K562 (cell line): Measurements from ENCODE around the gene CCL13. TPM values are rescaled to one million over a fixed set of nuclear protein-coding genes. Genes with fewer than 3 reads are reported as not detected.

ENCODE experiments used
- ARNT ChIP-seq, 2 experiments: fragments of 450-650 bp; IDR thresholded peaks; 2 replicates each; pipeline ENCODE4 v1.6.1; 2016; ENCODE audit warnings: mild to moderate bottlenecking in 1 of 2
- BDP1 ChIP-seq: IDR thresholded peaks from 3 replicates; pipeline ENCODE4 v1.6.1; 2011; ENCODE audit not compliant: insufficient read length, insufficient read depth
- C11orf30 ChIP-seq: fragments of 450-650 bp; IDR thresholded peaks from 2 replicates; pipeline ENCODE4 v1.6.1; 2016; ENCODE audit warnings: low read depth, mild to moderate bottlenecking
- ETS2 ChIP-seq: IDR thresholded peaks from 2 replicates; pipeline ENCODE4 v1.6.1; 2016; ENCODE audit warnings: borderline replicate concordance, missing genetic modification characterization, mild to moderate bottlenecking, moderate library complexity, missing compliant biosample characterization; ENCODE audit not compliant: poor library complexity, severe bottlenecking
- MEIS2 ChIP-seq: fragments of 450-650 bp; IDR thresholded peaks from 2 replicates; pipeline ENCODE4 v1.6.1; 2014; ENCODE audit warnings: mild to moderate bottlenecking; ENCODE audit not compliant: partially characterized antibody
- NCOA6 ChIP-seq: fragments of 450-650 bp; IDR thresholded peaks from 2 replicates; pipeline ENCODE4 v1.6.1; 2017; ENCODE audit warnings: mild to moderate bottlenecking
- POLR2AphosphoS5 ChIP-seq: IDR thresholded peaks from 2 replicates; pipeline ENCODE4 v1.6.1; 2011; ENCODE audit warnings: mild to moderate bottlenecking, low read depth, low read length, moderate library complexity; ENCODE audit not compliant: control insufficient read depth, insufficient read depth
- THRAP3 ChIP-seq: fragments of 450-650 bp; IDR thresholded peaks from 2 replicates; pipeline ENCODE4 v1.6.1; 2016; ENCODE audit warnings: mild to moderate bottlenecking, inconsistent platforms, borderline replicate concordance
- ZNF282 ChIP-seq: sonication (generic); formaldehyde crosslinking; IDR thresholded peaks from 2 replicates; pipeline ENCODE4 v1.8.1; 2023; ENCODE audit warnings: missing genetic modification reagents
- polyA plus RNA-seq, 8 experiments: library from polyadenylated mRNA; depleted of rRNA in 4 of 8; stranded (reverse) in 5 of 8; unstranded in 3 of 8; fragments of >200 nt; fragmentation: Nextera tagmentation in 2 of 8; fragmentation: Illumina TruSeq in 1 of 8; extraction: Ambion mirVana in 2 of 8; extraction: Trizol in 1 of 8; gene quantifications; 2 replicates each; pipeline versions ENCODE4 v1.2.1 to v1.2.3, GENCODE V29; 2011 to 2014; ENCODE audit warnings: inconsistent platforms in 1 of 8, missing spikeins in 1 of 8
- total RNA-seq, 7 experiments: library from RNA; depleted of rRNA in 6 of 7; stranded (reverse); fragments of >200 nt in 6 of 7; fragmentation: Illumina TruSeq in 2 of 7; extraction: Trizol in 2 of 7; gene quantifications; 2 replicates each; pipeline versions ENCODE4 v1.2.1 to v1.2.3, GENCODE V29; 2011 to 2021; ENCODE audit warnings: low replicate concordance in 1 of 7
- TF ChIP-seq, protein P1 (sequence below): fragments of 250-450 bp; sonication (Bioruptor Pico); IDR thresholded peaks from 2 replicates; pipeline ENCODE4 v1.5.0; 2021; ENCODE audit warnings: mild to moderate bottlenecking, borderline replicate concordance
- TF ChIP-seq, protein P2 (sequence below): fragments of 150-350 bp; IDR thresholded peaks from 2 replicates; pipeline ENCODE4 v1.6.1; 2014; ENCODE audit warnings: low read depth, mild to moderate bottlenecking, low read length, borderline replicate concordance
- TF ChIP-seq, protein P3 (sequence below), 2 experiments: fragments of 450-650 bp; IDR thresholded peaks; 2 replicates each; pipeline ENCODE4 v1.6.1; 2016
- TF ChIP-seq, protein P4 (sequence below): sonication (generic); formaldehyde crosslinking; IDR thresholded peaks from 2 replicates; pipeline ENCODE4 v1.8.1; 2023; ENCODE audit warnings: mild to moderate bottlenecking, missing genetic modification reagents
- TF ChIP-seq, protein P5 (sequence below): fragments of 450-650 bp; IDR thresholded peaks from 2 replicates; pipeline ENCODE4 v1.6.1; 2016; ENCODE audit warnings: mild to moderate bottlenecking

The CCL13 gene
- total and polyA plus RNA-seq, 9 of the 15 experiments (the other 6 are each of a cell fraction or from before 2014, with no cell fraction given): not detected

DNA sequence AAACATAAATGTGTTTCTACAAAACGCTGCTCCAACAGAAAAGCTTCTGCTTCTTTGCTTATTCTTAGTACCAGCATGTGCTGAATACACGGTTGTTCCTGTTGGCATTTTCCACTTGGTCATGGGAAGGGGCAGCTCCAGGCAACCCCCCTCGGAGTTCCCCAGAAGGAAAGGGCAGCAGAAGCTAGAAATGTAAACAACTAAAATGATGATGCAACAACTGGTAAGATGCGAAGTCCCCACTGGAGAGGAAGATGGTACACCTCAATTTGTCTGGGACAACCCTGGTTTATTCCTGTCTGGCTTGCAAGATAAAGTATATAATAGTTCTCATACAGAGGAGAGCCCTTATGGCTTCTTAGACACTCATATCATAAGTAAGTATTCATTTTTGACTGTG is 9.2 kb upstream of the CCL13 start (continued):
- TF ChIP-seq, protein P1, sequence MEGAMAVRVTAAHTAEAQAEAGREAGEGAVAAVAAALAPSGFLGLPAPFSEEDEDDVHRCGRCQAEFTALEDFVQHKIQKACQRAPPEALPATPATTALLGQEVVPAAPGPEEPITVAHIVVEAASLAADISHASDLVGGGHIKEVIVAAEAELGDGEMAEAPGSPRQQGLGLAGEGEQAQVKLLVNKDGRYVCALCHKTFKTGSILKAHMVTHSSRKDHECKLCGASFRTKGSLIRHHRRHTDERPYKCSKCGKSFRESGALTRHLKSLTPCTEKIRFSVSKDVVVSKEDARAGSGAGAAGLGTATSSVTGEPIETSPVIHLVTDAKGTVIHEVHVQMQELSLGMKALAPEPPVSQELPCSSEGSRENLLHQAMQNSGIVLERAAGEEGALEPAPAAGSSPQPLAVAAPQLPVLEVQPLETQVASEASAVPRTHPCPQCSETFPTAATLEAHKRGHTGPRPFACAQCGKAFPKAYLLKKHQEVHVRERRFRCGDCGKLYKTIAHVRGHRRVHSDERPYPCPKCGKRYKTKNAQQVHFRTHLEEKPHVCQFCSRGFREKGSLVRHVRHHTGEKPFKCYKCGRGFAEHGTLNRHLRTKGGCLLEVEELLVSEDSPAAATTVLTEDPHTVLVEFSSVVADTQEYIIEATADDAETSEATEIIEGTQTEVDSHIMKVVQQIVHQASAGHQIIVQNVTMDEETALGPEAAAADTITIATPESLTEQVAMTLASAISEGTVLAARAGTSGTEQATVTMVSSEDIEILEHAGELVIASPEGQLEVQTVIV (CRISPR knock-in tag): no peak
- TF ChIP-seq, protein P2, sequence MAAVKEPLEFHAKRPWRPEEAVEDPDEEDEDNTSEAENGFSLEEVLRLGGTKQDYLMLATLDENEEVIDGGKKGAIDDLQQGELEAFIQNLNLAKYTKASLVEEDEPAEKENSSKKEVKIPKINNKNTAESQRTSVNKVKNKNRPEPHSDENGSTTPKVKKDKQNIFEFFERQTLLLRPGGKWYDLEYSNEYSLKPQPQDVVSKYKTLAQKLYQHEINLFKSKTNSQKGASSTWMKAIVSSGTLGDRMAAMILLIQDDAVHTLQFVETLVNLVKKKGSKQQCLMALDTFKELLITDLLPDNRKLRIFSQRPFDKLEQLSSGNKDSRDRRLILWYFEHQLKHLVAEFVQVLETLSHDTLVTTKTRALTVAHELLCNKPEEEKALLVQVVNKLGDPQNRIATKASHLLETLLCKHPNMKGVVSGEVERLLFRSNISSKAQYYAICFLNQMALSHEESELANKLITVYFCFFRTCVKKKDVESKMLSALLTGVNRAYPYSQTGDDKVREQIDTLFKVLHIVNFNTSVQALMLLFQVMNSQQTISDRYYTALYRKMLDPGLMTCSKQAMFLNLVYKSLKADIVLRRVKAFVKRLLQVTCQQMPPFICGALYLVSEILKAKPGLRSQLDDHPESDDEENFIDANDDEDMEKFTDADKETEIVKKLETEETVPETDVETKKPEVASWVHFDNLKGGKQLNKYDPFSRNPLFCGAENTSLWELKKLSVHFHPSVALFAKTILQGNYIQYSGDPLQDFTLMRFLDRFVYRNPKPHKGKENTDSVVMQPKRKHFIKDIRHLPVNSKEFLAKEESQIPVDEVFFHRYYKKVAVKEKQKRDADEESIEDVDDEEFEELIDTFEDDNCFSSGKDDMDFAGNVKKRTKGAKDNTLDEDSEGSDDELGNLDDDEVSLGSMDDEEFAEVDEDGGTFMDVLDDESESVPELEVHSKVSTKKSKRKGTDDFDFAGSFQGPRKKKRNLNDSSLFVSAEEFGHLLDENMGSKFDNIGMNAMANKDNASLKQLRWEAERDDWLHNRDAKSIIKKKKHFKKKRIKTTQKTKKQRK: no peak
- TF ChIP-seq NCOA6 (no peak), POLR2AphosphoS5 (no peak), THRAP3 (no peak), C11orf30 (no peak), MEIS2 (no peak), ARNT (IDR thresholded peaks at IDR 0.05) (no peak), ETS2 (tag) (no peak), ZNF282 (CRISPR knock-in tag) (no peak), BDP1 (no peak)
- TF ChIP-seq, protein P3, sequence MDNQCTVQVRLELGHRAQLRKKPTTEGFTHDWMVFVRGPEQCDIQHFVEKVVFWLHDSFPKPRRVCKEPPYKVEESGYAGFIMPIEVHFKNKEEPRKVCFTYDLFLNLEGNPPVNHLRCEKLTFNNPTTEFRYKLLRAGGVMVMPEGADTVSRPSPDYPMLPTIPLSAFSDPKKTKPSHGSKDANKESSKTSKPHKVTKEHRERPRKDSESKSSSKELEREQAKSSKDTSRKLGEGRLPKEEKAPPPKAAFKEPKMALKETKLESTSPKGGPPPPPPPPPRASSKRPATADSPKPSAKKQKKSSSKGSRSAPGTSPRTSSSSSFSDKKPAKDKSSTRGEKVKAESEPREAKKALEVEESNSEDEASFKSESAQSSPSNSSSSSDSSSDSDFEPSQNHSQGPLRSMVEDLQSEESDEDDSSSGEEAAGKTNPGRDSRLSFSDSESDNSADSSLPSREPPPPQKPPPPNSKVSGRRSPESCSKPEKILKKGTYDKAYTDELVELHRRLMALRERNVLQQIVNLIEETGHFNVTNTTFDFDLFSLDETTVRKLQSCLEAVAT (IDR thresholded peaks at IDR 0.05): no peak
- TF ChIP-seq, protein P4, sequence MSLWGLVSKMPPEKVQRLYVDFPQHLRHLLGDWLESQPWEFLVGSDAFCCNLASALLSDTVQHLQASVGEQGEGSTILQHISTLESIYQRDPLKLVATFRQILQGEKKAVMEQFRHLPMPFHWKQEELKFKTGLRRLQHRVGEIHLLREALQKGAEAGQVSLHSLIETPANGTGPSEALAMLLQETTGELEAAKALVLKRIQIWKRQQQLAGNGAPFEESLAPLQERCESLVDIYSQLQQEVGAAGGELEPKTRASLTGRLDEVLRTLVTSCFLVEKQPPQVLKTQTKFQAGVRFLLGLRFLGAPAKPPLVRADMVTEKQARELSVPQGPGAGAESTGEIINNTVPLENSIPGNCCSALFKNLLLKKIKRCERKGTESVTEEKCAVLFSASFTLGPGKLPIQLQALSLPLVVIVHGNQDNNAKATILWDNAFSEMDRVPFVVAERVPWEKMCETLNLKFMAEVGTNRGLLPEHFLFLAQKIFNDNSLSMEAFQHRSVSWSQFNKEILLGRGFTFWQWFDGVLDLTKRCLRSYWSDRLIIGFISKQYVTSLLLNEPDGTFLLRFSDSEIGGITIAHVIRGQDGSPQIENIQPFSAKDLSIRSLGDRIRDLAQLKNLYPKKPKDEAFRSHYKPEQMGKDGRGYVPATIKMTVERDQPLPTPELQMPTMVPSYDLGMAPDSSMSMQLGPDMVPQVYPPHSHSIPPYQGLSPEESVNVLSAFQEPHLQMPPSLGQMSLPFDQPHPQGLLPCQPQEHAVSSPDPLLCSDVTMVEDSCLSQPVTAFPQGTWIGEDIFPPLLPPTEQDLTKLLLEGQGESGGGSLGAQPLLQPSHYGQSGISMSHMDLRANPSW (CRISPR knock-in tag): no peak
- TF ChIP-seq, protein P5, sequence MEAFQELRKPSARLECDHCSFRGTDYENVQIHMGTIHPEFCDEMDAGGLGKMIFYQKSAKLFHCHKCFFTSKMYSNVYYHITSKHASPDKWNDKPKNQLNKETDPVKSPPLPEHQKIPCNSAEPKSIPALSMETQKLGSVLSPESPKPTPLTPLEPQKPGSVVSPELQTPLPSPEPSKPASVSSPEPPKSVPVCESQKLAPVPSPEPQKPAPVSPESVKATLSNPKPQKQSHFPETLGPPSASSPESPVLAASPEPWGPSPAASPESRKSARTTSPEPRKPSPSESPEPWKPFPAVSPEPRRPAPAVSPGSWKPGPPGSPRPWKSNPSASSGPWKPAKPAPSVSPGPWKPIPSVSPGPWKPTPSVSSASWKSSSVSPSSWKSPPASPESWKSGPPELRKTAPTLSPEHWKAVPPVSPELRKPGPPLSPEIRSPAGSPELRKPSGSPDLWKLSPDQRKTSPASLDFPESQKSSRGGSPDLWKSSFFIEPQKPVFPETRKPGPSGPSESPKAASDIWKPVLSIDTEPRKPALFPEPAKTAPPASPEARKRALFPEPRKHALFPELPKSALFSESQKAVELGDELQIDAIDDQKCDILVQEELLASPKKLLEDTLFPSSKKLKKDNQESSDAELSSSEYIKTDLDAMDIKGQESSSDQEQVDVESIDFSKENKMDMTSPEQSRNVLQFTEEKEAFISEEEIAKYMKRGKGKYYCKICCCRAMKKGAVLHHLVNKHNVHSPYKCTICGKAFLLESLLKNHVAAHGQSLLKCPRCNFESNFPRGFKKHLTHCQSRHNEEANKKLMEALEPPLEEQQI: no peak
